Eye (tissue), 1 donor: ENCODE data around the gene RNPS1.
"Not testable (repeated sequence)": the region's sequence is repeated elsewhere in the genome, so short reads cannot be mapped to it uniquely, and the experiment has no call there.

Experiments used
- DNase-seq: peaks from one replicate; pipeline ENCODE4 v3.0.0-alpha.2; 2015

Gene RNPS1

DNA sequence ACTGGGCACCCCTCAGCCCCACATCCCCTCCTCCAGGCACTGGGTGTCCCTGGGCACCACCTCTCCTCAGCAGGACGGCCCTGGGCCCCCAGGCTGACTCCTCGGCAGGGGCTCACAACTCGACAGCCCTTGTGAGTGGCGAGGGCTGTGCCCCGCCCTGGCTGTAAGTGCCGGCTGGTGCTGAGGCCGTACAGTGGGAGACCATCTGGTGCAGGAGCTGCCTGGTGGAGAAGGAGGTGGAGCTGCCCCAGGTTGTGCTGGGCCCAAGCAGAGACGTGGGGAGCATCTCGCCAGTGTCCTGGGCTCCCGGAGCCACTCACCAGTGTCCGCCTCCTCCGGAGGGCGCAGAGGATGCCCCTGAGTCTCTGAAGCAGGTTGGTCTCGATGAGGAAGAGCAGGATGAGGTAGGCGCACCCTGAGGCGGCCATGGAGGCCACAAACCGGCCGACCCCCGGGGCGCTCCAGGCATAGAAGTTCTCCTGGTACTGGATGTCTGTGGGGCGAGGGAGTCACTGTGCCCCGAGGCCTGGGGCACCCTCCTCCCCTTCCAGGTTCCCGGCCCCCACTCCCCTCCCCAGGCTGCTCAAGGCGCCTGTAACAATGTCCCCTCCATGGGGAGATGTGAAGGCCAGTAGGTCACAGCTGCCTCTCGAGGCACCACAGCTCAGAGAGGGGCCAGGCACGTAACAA, 15.1 kb upstream of the RNPS1 start:
- DNase-seq = no peak

GRCh38 chr16:2282262-2282661, 14.3 kb upstream of the RNPS1 start:
- DNase-seq = no peak

DNA sequence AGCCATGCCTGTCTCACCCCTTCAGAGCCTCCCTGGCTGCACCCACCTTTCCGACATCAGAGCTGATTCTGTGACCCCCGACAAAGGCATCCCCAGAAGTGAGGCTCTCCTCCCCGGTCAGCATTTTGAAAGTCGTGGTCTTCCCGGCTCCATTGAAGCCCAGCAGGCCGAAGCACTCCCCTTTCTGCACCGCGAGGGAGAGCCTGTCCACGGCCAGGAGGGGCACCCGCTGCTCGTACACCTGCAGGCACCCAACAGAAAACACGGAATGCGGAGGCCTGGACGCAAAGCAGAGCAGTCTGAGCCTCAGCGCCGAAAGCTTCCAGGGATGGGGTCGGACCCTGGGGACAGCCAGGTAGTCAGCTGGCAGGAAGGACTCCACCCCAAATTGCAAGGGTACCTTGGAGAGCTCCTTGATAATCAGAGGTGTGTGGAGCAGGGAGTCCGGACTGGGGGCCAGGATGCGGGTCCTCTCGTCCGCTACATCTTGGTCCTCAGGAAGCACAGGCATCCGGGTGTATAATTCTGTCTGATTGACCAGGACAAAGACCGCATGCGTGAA, 13.1 kb upstream of the RNPS1 start:
- no peak for DNase-seq

DNA sequence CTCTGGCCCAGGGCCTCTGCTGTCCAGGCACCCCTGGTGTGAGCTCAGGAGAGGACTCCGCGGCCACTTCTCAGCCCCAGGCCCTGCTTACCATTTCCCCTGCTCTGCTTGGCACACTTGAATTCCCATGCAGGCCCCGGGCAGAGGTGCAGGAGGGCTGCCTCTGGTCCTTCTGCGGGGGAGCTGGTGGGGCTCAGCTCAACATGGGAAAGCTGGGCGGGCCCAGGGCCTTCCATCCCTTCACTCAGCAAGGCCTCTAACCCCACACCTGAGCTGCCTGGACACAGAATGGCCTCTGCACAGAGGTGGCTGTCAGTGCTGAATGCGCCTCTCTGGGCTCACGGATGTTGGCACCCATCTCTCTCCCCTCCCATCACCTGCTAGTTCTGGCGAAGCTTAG, 12.5 kb upstream of the RNPS1 start:
- DNase-seq = no peak

GRCh38 chr16:2278956-2279800, 11.3 kb upstream of the RNPS1 start:
- DNase-seq = peak; percentile 31

DNA sequence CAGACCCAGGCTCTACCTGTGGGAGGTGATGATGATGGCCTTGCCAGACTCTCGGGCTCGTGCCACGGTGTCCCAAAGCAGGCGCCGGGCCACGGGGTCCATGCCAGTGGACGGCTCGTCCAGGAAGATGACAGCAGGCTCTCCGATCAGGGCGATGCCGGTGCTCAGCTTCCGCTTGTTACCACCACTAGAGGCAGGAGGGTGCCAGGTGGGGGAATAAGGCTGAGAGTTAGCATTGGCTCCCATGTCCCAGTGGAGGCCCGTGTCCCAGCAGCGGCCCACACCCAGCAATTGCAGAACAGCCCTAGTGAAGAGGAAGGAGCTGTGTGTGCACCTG, 10.3 kb upstream of the RNPS1 start:
- no peak for DNase-seq

GRCh38 chr16:2277466-2278271, 9.7 kb upstream of the RNPS1 start:
- DNase-seq = no peak

- no peak for DNase-seq
These were observed 8.7 kb upstream of the RNPS1 start for GRCh38 chr16:2276368-2277195.

DNA sequence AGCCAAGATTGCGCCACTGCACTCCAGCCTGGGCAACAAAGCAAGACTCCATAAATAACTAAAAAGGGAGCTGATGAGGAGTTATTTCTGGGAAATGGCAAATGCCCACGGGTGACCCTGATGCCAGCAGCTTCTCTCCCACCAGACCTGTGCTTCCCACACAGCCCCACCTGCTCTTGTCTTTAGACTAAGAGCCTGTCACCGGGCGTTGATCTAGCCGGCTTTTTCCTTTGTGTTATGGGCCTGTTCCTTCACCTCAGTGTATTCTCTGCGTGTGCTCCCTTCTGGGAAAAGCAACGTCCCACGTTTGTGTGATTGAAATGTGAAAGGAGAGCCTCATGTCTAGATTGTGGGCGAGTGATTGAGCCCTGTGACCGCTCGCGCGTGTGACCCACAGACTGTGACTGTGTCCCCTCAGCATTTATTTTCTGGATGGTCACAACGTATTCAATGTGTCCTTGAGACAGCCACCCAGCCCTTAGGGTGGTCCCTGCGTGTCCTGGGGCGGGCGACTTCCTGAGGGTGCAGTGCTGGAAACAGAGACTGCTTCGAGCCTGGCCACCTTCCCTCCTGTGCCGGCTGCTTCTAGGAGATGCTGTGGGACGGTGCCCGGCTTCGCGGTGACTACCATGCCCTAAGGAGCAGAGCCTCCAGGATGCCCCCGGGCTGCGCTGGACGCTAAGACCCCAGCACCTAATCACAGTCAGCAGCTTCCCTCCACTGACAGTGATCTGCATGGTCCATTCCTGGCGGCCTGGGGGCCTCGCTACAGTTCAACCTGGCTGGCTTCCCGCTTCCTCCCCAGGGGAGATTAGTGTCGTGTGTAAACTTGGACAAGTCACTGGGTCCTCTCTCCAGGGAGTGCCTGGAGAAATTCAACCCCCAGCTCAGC, 7.8 kb upstream of the RNPS1 start:
- DNase-seq = no peak

DNA sequence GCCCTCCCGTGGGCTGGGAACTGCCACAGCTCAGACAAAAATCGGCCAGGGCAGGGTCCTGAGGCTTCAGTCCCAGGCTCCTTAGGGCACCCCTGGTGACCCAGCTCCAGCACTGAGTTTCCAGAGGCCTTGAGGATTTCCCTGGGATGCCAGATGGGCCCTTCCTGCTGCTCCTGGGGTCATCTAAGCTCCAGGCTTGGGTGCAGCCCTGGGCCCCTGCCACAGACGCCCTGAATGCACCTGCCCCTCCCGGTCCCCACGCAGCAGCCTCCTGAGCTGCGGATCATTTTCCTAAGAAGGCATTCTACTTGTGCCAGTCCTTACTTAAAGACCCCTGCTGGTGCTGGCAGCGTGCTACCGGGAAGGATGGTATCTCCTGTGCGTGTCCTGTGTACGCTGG, 6.0 kb upstream of the RNPS1 start:
- DNase-seq = no peak

DNA sequence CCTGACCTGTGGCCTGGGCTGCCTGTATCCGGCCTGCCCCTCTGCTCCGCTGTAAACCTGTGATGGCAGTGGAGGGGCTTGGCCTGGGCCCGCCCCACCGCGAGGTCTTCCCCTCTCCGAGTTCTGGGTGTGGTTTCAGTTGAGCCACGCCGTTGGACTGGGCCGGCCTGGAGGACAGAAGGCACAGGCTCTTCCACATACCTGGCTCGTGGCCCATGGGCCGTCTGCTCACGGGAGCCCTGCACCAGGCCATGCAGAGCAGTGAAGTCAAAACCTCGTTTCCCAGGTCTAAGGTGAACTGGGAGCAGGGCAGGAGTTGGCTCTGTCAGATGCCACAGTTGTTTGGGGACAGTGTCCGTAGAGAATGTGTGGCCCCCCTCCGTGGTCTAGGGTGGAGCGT, 5.6 kb upstream of the RNPS1 start:
- no peak for DNase-seq

DNA sequence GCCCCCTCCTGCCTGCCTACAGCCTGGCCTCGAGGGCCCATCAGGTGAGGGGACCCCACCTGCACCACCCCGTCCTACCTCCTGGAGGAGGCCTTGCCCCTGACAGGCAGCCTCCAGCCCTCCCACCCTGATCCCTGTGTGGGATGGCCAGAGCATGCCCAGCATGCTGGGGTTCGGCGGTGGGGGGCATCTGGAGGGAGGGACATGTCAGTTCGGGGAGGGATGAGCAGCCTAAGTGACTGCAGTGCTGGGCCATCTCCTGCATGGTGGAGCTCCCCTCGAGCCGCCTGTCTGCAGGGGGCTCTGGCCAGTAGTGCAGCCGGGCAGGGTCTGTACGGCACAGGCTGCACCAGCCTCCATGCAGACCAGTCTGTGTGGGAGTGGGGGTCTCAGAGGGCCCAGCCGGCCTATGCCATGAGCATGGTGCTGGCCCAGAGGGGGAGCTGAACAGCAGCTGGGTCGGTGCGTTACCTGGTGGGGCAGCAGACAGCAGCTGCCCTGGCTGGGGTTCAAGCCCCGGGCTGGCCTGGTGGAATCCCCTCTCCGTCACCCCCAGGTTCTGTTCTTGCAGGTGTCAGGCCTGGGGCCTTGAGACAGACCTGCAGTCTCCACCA, 4.0 kb upstream of the RNPS1 start:
- no peak for DNase-seq

GRCh38 chr16:2270588-2271470, 2.9 kb upstream of the RNPS1 start:
- DNase-seq = no peak

- DNase-seq = no peak
These were observed 2.1 kb upstream of the RNPS1 start for GRCh38 chr16:2270070-2270462.

DNA sequence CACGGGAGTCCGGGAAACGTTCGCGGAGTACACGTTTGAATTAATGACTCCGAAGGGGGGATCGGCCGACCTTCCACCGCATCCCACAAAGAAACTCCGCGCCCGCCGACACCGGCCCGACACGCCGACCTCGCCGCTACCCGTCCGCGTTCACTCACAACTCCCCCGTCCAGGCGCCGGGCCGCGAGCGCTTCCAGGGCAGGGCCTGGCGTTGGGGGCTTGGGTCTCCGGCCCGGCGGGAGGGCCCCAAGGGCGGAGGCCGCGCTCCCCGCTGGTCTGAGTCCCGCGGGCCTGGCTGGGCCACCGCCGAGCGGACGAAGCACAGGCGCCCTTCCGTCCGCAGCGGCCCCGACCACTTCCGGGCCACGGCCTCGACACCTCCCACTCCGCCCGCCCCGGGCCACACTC, 417 bp downstream of the RNPS1 start:
- DNase-seq = not testable (repeated sequence)

GRCh38 chr16:2266887-2267286, 1.0 kb downstream of the RNPS1 start:
- DNase-seq = peak; percentile 6

- not testable (repeated sequence) for DNase-seq
These were observed 4.9 kb downstream of the RNPS1 start for GRCh38 chr16:2263026-2263425.

- no peak for DNase-seq
These were observed 7.7 kb downstream of the RNPS1 start for GRCh38 chr16:2260250-2260649.

GRCh38 chr16:2258530-2258929, 9.4 kb downstream of the RNPS1 start:
- DNase-seq = not testable (repeated sequence)

- no peak for DNase-seq
These were observed 10.2 kb downstream of the RNPS1 start for GRCh38 chr16:2257726-2258125.
